Measurements from ENCODE around the gene BMAL1. TPM values are rescaled to one million over a fixed set of nuclear protein-coding genes. Genes with fewer than 3 reads are reported as not detected.
A peak's percentile ranks its signal among the peaks of the same experiment; 100 is the strongest.

BMAL1 gene
- total RNA-seq, 2 experiments from 2014 or later = 71.3 to 73.3 TPM

GRCh38 chr11:13378316-13378715, 100.7 kb downstream of the BMAL1 start:
- Histone ChIP-seq H3K9me3 (ENCODE audit: control insufficient read depth in 1 of 2, insufficient read depth in 1 of 2, low read length in 2 of 2) (no peaks in the 10 kb centered on the region), H3K36me3 (ENCODE audit: insufficient read depth, low read length) (peaks cover 100% of the 10 kb centered on the region), H3K4me3 (ENCODE audit: low read length) (no peak overlapping the region), H3K27me3 (ENCODE audit: control insufficient read depth in 1 of 2, insufficient read depth in 2 of 2, low read length in 2 of 2) (no peaks in the 10 kb centered on the region), H3K27ac (ENCODE audit: low read depth in 1 of 2, low read length in 2 of 2) (no peak overlapping the region), H3K4me1 (ENCODE audit: insufficient read depth, low read length) (no peaks in the 10 kb centered on the region)
- Mint-ChIP-seq H3K4me3 (no peak overlapping the region), H3K27ac (no peak overlapping the region), H3K4me1 (ENCODE audit: low read depth) (no peaks in the 10 kb centered on the region), H3K27me3 (no peaks in the 10 kb centered on the region), H3K9me3 (no peaks in the 10 kb centered on the region), H3K36me3 (ENCODE audit: low read depth) (peaks cover 73% of the 10 kb centered on the region)
- no peak for TF ChIP-seq CTCF (IDR thresholded peaks at IDR 0.05)
- no peak for DNase-seq
- intact Hi-C loops (cut with DNase I, micrococcal nuclease) = no loop called here
- ChIA-PET CTCF (no interaction called here), POLR2A (no interaction called here)
- ATAC-seq (ENCODE audit: poor library complexity) = no peak

- DNase-seq (no peak), ATAC-seq (ENCODE audit: poor library complexity) (no peak)
- POLR2A ChIA-PET = interaction anchor here (1.1 kb wide), 1 partner anchor 101 kb away, joined by 3 read pairs; no protein-coding TSS in a partner anchor
- no peak overlapping the region for H3K4me3 ChIP-seq (ENCODE audit: low read length)
- Mint-ChIP-seq H3K9me3 (no peaks in the 10 kb centered on the region), H3K4me3 (no peak overlapping the region), H3K36me3 (ENCODE audit: low read depth) (peaks cover 93% of the 10 kb centered on the region), H3K4me1 (ENCODE audit: low read depth) (no peaks in the 10 kb centered on the region), H3K27ac (peak overlapping the region; percentile 49), H3K27me3 (no peaks in the 10 kb centered on the region)
- peaks cover 89% of the 10 kb centered on the region for H3K36me3 ChIP-seq (ENCODE audit: insufficient read depth, low read length)
- CTCF ChIA-PET = no interaction called here
- intact Hi-C loops (cut with DNase I, micrococcal nuclease) = no loop called here
- no peaks in the 10 kb centered on the region for H3K27me3 ChIP-seq (ENCODE audit: control insufficient read depth in 1 of 2, insufficient read depth in 2 of 2, low read length in 2 of 2)
- H3K4me1 ChIP-seq (ENCODE audit: insufficient read depth, low read length) = no peaks in the 10 kb centered on the region
- H3K27ac ChIP-seq (ENCODE audit: low read depth in 1 of 2, low read length in 2 of 2) = no peak overlapping the region
- TF ChIP-seq CTCF (IDR thresholded peaks at IDR 0.05) = no peak
- H3K9me3 ChIP-seq (ENCODE audit: control insufficient read depth in 1 of 2, insufficient read depth in 1 of 2, low read length in 2 of 2) = no peaks in the 10 kb centered on the region
These were observed 103.1 kb downstream of the BMAL1 start for GRCh38 chr11:13380731-13381130.

GRCh38 chr11:13382751-13383150, 105.2 kb downstream of the BMAL1 start:
- ChIA-PET CTCF (no interaction called here), POLR2A (interaction anchor here (1.0 kb wide), 1 partner anchor 124 kb away, joined by 3 read pairs; no protein-coding TSS in a partner anchor)
- Histone ChIP-seq H3K27ac (ENCODE audit: low read depth in 1 of 2, low read length in 2 of 2) (no peak overlapping the region), H3K4me1 (ENCODE audit: insufficient read depth, low read length) (no peaks in the 10 kb centered on the region), H3K36me3 (ENCODE audit: insufficient read depth, low read length) (peaks cover 88% of the 10 kb centered on the region), H3K9me3 (ENCODE audit: control insufficient read depth in 1 of 2, insufficient read depth in 1 of 2, low read length in 2 of 2) (no peaks in the 10 kb centered on the region), H3K4me3 (ENCODE audit: low read length) (no peak overlapping the region), H3K27me3 (ENCODE audit: control insufficient read depth in 1 of 2, insufficient read depth in 2 of 2, low read length in 2 of 2) (no peaks in the 10 kb centered on the region)
- no peak for TF ChIP-seq CTCF (IDR thresholded peaks at IDR 0.05)
- Mint-ChIP-seq H3K36me3 (ENCODE audit: low read depth) (peaks cover 94% of the 10 kb centered on the region), H3K4me3 (no peak overlapping the region), H3K4me1 (ENCODE audit: low read depth) (no peaks in the 10 kb centered on the region), H3K9me3 (no peaks in the 10 kb centered on the region), H3K27ac (no peak overlapping the region), H3K27me3 (no peaks in the 10 kb centered on the region)
- intact Hi-C loops (cut with DNase I, micrococcal nuclease) = no loop called here
- DNase-seq (no peak), ATAC-seq (ENCODE audit: poor library complexity) (no peak)

Data from CD4-positive, alpha-beta T cell (primary cell).